Spinal cord (tissue), 10 donors: Measurements from ENCODE around the gene SUPT20HL1. TPM values are rescaled to one million over a fixed set of nuclear protein-coding genes. Genes with fewer than 3 reads are reported as not detected.

ENCODE experiments used
- DNase-seq, 6 donors: peaks; one replicate each; pipeline versions ENCODE4 v3.0.0 to v3.0.0-alpha.2; 2013 to 2015; ENCODE audit warnings: low spot score in 6 of 6, low read depth in 4 of 6
- H3K27ac ChIP-seq: one replicate; pipeline ENCODE4 v1.5.1; 2013; ENCODE audit warnings: low read depth, low read length, control low read depth
- H3K27me3 ChIP-seq: one replicate; pipeline ENCODE4 v1.6.1; 2013; ENCODE audit warnings: low read length; ENCODE audit not compliant: control insufficient read depth, insufficient read depth
- H3K36me3 ChIP-seq: one replicate; pipeline ENCODE4 v1.6.1; 2013; ENCODE audit warnings: low read length; ENCODE audit not compliant: control insufficient read depth, insufficient read depth
- H3K4me1 ChIP-seq: one replicate; pipeline ENCODE4 v1.6.1; 2013; ENCODE audit warnings: low read length; ENCODE audit not compliant: control insufficient read depth, insufficient read depth
- H3K4me3 ChIP-seq: one replicate; pipeline ENCODE4 v1.5.1; 2013; ENCODE audit warnings: low read depth, low read length, control low read depth
- H3K9me3 ChIP-seq: one replicate; pipeline ENCODE4 v1.6.1; 2013; ENCODE audit warnings: low read length; ENCODE audit not compliant: control insufficient read depth, insufficient read depth
- WGBS: methylation state at CpG from one replicate; pipeline ENCODE4 v1.1.5; 2013; ENCODE audit warnings: missing lambda C conversion rate; ENCODE audit not compliant: insufficient coverage; 5-methylcytosine and 5-hydroxymethylcytosine counted together
- polyA plus RNA-seq, 2 donors: library from polyadenylated mRNA; unstranded; fragments of 120-200 nt; gene quantifications; one replicate each; pipeline ENCODE4 v1.2.1, GENCODE V29; 2013; ENCODE audit not compliant: insufficient read length in 2 of 2
- total RNA-seq, 2 donors: library from RNA; depleted of rRNA in 1 of 2; stranded (reverse); fragments of 120-200 nt in 1 of 2; fragments of >200 nt in 1 of 2; gene quantifications; one replicate each; pipeline versions ENCODE4 v1.2.3 to v1.2.4, GENCODE V29; 2013 to 2014
- donor health status: healthy.

The SUPT20HL1 gene
- total and polyA plus RNA-seq, 4 donors: 0.09 to 0.27 TPM; not detected in 2

DNA sequence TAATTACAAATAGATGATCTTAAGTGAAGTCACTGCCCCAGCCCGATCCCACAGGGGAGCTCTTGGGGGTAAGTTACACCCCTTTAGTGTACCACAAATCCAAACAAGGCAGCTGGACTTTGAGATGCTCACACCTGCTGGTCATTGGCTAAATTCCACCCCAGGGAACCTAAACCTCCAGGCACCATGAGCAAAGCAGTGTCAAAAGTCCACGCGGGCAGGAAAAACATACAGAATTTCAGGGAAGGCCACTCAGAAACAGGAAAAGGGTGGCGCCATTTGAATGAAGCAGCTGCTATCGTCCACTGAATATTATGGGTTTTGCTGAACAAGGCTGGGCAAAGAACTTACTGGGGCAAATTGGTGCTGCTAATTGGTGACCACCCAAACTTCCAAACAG, 30.9 kb downstream of the SUPT20HL1 start:
- 64% methylated on average over 4 of the region's 5 CpGs for WGBS
- Histone ChIP-seq H3K36me3 (no peaks in the 10 kb centered on the region), H3K27ac (no peak overlapping the region), H3K4me3 (no peak overlapping the region), H3K9me3 (no peaks in the 10 kb centered on the region), H3K4me1 (no peaks in the 10 kb centered on the region), H3K27me3 (peaks cover 24% of the 10 kb centered on the region)
- DNase-seq: no peak

DNA sequence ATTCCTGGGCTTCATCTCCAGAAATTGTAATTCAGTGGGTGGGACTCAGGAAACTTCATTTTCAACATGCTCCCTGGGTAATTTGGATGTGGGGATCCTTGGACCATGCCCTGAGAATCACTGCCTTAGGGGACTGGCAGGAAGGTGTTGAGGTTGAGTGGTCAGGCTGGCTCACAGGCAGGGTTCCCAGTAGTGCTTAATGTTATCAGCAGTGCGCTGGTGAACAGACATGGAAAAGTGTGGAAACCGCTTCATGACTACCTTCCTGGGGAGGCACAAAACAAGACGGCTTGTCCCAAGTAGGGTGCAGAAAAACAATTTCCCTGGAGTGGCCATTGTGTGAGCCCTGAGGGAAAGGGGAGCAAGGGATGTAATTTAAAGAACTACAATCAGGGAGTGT, 31.4 kb downstream of the SUPT20HL1 start:
- Histone ChIP-seq H3K36me3 (no peaks in the 10 kb centered on the region), H3K27me3 (peaks cover 26% of the 10 kb centered on the region), H3K9me3 (no peaks in the 10 kb centered on the region), H3K27ac (no peak overlapping the region), H3K4me1 (no peaks in the 10 kb centered on the region), H3K4me3 (no peak overlapping the region)
- 73% methylated on average over 3 of the region's 3 CpGs for WGBS
- DNase-seq: no peak

DNA sequence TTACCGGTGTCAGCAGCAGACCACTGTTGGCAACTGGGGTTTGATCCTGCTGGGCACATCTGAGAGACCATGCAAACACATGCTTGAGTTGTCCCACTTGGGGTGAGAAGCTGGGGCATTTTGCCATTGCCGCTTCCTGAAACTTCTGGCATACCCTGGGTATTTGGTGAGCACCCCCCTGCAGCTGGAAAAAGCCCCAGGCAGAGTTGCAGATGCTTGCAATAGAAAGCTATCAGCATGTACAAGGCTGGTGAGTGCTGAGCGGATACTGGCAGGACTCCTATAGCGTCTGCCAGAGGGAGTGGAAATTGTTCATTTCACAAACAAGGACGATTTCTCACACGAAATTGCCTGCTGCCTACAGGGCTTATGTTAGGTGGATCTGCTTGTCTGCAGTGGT, 32.3 kb downstream of the SUPT20HL1 start:
- H3K27ac ChIP-seq: no peak overlapping the region
- 45% methylated on average over 5 of the region's 6 CpGs for WGBS
- no peak overlapping the region for H3K4me3 ChIP-seq
- DNase-seq: peak in 2 of 6 donors; percentile 5 to 22
- H3K4me1 ChIP-seq: no peaks in the 10 kb centered on the region
- H3K27me3 ChIP-seq: peaks cover 29% of the 10 kb centered on the region
- no peaks in the 10 kb centered on the region for H3K36me3 ChIP-seq
- H3K9me3 ChIP-seq: no peaks in the 10 kb centered on the region

DNA sequence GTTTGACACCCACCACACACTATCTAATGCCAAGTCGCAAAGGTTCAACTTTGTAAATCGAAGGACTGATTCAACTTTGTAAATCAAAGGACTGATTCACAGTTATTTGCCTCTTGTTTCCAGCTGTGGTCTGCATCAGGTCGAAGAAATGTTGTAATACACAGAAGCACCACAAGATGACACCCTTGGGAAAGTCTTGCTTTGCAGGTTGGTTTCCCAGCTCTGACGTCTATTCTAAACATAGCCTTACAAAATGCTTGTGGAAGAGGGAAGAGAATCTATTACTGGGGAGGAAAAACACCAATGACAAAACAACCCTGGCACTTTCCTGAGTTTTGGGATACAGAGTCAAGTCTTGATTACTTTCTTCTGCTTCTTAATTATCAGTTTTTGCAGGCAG, 35.3 kb downstream of the SUPT20HL1 start:
- 8% methylated on average over 2 of the region's 4 CpGs for whole genome bisulfite sequencing
- H3K9me3 ChIP-seq: no peaks in the 10 kb centered on the region
- H3K4me1 ChIP-seq: no peaks in the 10 kb centered on the region
- peak in 5 of 6 donors; percentile 26 to 86 (median 48) for DNase-seq
- no peak overlapping the region for H3K27ac ChIP-seq
- no peak overlapping the region for H3K4me3 ChIP-seq
- peaks cover 32% of the 10 kb centered on the region for H3K27me3 ChIP-seq
- H3K36me3 ChIP-seq: no peaks in the 10 kb centered on the region

DNA sequence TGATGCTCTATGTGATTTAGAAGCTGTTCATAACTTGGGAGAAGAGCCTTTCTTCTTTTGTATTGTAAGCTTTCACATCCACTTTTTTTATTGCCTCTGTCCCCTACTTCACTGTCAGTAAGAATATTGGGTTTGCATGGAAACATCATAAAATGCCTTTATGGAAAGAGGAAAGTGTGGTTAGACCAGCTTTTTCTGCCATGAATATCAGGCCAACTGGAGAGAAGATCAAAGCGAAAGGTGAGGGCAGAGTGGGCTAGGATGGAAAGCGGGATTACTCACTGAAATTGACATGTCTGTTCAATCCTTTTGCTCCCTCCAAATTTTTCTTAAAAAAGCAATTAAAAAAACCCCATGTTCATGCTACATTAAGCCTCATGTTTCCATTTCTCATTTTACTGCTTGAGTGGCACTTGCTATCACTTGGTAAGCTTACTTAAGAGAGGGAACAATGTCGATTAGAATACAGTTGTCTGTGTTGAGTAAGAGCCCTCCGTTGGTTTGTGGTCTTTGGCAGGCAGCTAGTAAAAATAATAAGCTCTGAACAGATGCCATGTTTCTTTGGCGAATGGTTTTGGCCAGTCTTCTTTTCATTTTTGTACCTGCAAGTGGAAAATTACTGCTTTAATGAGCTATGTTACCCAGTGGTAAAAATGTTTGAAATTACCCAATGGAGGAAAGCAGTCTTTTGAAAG, 35.9 kb downstream of the SUPT20HL1 start:
- peaks cover 31% of the 10 kb centered on the region for H3K27me3 ChIP-seq
- WGBS: 50% methylated on average over 2 of the region's 5 CpGs
- H3K27ac ChIP-seq: no peak overlapping the region

DNA sequence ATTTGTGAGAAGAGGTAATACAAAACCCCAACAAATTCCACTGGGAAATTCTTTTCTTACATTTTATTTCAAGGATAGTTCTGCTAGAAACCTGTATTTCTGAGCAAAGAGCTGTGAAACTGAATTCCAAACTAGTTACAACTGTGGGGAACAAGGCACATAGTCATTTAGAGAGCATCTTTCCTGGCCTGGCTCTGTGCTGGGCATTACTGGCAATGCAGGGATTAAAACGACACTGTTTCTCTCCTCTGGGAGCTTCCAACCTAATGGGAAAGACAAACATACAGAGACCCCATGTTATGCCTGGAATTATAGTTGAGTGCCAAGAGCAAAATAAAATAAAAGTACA, 36.5 kb downstream of the SUPT20HL1 start:
- Histone ChIP-seq H3K4me1 (no peaks in the 10 kb centered on the region), H3K27me3 (peaks cover 29% of the 10 kb centered on the region), H3K27ac (no peak overlapping the region), H3K4me3 (no peak overlapping the region), H3K9me3 (no peaks in the 10 kb centered on the region), H3K36me3 (no peaks in the 10 kb centered on the region)
- peak in 1 of 6 donors; percentile 16 for DNase-seq
- no CpG with 5 or more reads among the region's 1 CpG for WGBS

More for the DNA sequence above, 35.9 kb downstream of the SUPT20HL1 start:
- H3K36me3 ChIP-seq: no peaks in the 10 kb centered on the region
- H3K9me3 ChIP-seq: no peaks in the 10 kb centered on the region
- DNase-seq: peak in 1 of 6 donors; percentile 32
- H3K4me1 ChIP-seq: no peaks in the 10 kb centered on the region
- no peak overlapping the region for H3K4me3 ChIP-seq

DNA sequence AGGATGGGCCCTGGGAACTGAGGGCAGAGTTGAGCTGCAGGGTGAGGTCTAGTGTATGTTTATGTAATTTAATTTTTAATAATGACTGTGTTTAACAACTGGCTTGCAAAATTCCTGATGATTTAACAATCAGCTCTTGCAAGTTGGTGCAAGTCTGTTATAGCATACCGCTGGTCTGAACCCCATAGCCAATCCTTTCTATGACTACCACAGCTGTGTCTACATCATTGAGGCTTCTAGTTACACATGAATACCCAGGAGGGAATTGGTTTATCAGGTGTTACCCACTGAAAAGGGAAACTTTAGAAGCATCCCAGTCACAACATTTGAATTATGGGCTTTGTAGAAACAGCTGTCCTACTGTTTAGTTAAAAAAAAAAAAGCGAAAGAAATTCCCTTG, 38.3 kb downstream of the SUPT20HL1 start:
- H3K36me3 ChIP-seq: no peaks in the 10 kb centered on the region
- H3K4me1 ChIP-seq: no peaks in the 10 kb centered on the region
- no peak overlapping the region for H3K27ac ChIP-seq
- no CpG with 5 or more reads among the region's 2 CpGs for WGBS
- H3K27me3 ChIP-seq: peaks cover 23% of the 10 kb centered on the region
- no peak for DNase-seq
- no peaks in the 10 kb centered on the region for H3K9me3 ChIP-seq
- no peak overlapping the region for H3K4me3 ChIP-seq

DNA sequence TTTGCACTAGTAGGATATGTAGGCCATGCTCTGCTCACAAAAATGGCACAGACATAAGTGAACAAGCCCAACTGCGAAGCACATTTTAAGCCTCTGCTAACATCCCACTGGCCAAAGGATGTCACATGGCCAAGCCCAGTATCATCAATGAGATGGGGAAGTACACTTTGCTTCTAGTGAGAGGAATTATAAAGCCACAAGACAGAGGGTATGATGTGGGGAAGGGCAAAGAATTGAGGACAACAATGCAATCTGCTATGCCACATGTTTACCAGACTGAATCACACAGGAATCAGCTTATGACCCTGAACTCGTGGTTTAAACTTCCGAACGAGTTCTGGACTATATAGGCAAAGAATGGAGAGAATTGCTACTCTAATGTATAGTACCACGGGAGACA, 39.1 kb downstream of the SUPT20HL1 start:
- DNase-seq: no peak
- H3K27ac ChIP-seq: no peak overlapping the region
- H3K36me3 ChIP-seq: no peaks in the 10 kb centered on the region
- no peak overlapping the region for H3K4me3 ChIP-seq
- no peaks in the 10 kb centered on the region for H3K9me3 ChIP-seq
- no CpG with 5 or more reads among the region's 5 CpGs for WGBS
- H3K4me1 ChIP-seq: no peaks in the 10 kb centered on the region
- peaks cover 19% of the 10 kb centered on the region for H3K27me3 ChIP-seq

DNA sequence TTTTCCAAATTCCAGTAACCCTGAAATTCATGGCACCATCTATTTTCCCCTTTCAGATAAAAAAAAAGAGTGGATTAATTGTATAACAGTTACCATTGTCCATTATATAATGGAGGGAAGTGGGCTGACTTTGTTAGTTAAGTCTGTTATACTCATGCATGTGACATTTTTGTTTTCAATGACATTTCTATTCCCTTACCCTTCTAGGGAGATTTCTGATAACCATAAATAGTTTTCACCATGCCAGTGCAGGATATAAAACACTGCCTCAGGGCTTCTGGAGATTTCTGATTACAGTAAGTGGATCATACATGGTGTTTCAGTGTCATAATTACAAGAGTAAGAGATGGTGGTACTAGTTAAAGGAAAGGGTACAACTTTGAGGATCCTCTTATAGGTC, 45.5 kb downstream of the SUPT20HL1 start:
- Histone ChIP-seq H3K4me3 (no peak overlapping the region), H3K36me3 (no peaks in the 10 kb centered on the region), H3K4me1 (no peaks in the 10 kb centered on the region), H3K9me3 (no peaks in the 10 kb centered on the region), H3K27me3 (peaks cover 12% of the 10 kb centered on the region), H3K27ac (no peak overlapping the region)
- DNase-seq: no peak
